ENCODE results near the gene MYL12B.

Gene MYL12B

GRCh38 chr18:3251249-3251962, 10.5 kb upstream of the MYL12B start:
- H3K4me3 ChIP-seq (ENCODE audit: low read depth, low read length), result no peak overlapping the region
- in situ Hi-C loops (cut with HindIII; ENCODE audit: low sequenced_read_pairs), result loop anchor here (10.0 kb wide), 1 partner anchor 517 kb away; no protein-coding TSS in a partner anchor

GRCh38 chr18:3251963-3252277, 10.0 kb upstream of the MYL12B start:
- no peak overlapping the region for H3K4me3 ChIP-seq (ENCODE audit: low read depth, low read length)
- DNase-seq (ENCODE audit: low read depth), result no peak
- in situ Hi-C loops (cut with HindIII; ENCODE audit: low sequenced_read_pairs), result loop anchor here (10.0 kb wide), 1 partner anchor 517 kb away; no protein-coding TSS in a partner anchor
- no peak for TF ChIP-seq CTCF (IDR thresholded peaks at IDR 0.05; ENCODE audit: low read depth, low read length, missing control alignments)

More at GRCh38 chr18:3251249-3251962, 10.5 kb upstream of the MYL12B start:
- no peak for TF ChIP-seq CTCF (IDR thresholded peaks at IDR 0.05; ENCODE audit: low read depth, low read length, missing control alignments)
- DNase-seq (ENCODE audit: low read depth), result no peak

- TF ChIP-seq CTCF (IDR thresholded peaks at IDR 0.05; ENCODE audit: low read depth, low read length, missing control alignments), result no peak
- no peak for DNase-seq (ENCODE audit: low read depth)
- H3K4me3 ChIP-seq (ENCODE audit: low read depth, low read length), result no peak overlapping the region
- in situ Hi-C loops (cut with HindIII; ENCODE audit: low sequenced_read_pairs), result loop anchor here (10.0 kb wide), 1 partner anchor 518 kb away; no protein-coding TSS in a partner anchor
Observed at GRCh38 chr18:3252843-3253242, 9.1 kb upstream of the MYL12B start.

- no peak overlapping the region for H3K4me3 ChIP-seq (ENCODE audit: low read depth, low read length)
- no peak for DNase-seq (ENCODE audit: low read depth)
- TF ChIP-seq CTCF (IDR thresholded peaks at IDR 0.05; ENCODE audit: low read depth, low read length, missing control alignments), result no peak
- in situ Hi-C loops (cut with HindIII; ENCODE audit: low sequenced_read_pairs), result loop anchor here (10.0 kb wide), 1 partner anchor 520 kb away; no protein-coding TSS in a partner anchor
Observed at GRCh38 chr18:3254725-3255124, 7.2 kb upstream of the MYL12B start.

GRCh38 chr18:3255611-3256165, 6.2 kb upstream of the MYL12B start:
- in situ Hi-C loops (cut with HindIII; ENCODE audit: low sequenced_read_pairs), result loop anchor here (10.0 kb wide), 1 partner anchor 521 kb away; no protein-coding TSS in a partner anchor
- no peak overlapping the region for H3K4me3 ChIP-seq (ENCODE audit: low read depth, low read length)
- DNase-seq (ENCODE audit: low read depth), result no peak
- no peak for TF ChIP-seq CTCF (IDR thresholded peaks at IDR 0.05; ENCODE audit: low read depth, low read length, missing control alignments)

- no peak overlapping the region for H3K4me3 ChIP-seq (ENCODE audit: low read depth, low read length)
- in situ Hi-C loops (cut with HindIII; ENCODE audit: low sequenced_read_pairs), result loop anchor here (10.0 kb wide), 1 partner anchor 522 kb away; no protein-coding TSS in a partner anchor
- TF ChIP-seq CTCF (IDR thresholded peaks at IDR 0.05; ENCODE audit: low read depth, low read length, missing control alignments), result no peak
- no peak for DNase-seq (ENCODE audit: low read depth)
Observed at GRCh38 chr18:3256693-3257626, 5.0 kb upstream of the MYL12B start.
